Fibroblast of gingiva (primary cell): ENCODE results near the gene FLCN.

ENCODE experiments used
- DNase-seq: peaks from one replicate; pipeline ENCODE4 v3.0.0-alpha.2; 2011; ENCODE audit warnings: low read depth

FLCN gene

DNA sequence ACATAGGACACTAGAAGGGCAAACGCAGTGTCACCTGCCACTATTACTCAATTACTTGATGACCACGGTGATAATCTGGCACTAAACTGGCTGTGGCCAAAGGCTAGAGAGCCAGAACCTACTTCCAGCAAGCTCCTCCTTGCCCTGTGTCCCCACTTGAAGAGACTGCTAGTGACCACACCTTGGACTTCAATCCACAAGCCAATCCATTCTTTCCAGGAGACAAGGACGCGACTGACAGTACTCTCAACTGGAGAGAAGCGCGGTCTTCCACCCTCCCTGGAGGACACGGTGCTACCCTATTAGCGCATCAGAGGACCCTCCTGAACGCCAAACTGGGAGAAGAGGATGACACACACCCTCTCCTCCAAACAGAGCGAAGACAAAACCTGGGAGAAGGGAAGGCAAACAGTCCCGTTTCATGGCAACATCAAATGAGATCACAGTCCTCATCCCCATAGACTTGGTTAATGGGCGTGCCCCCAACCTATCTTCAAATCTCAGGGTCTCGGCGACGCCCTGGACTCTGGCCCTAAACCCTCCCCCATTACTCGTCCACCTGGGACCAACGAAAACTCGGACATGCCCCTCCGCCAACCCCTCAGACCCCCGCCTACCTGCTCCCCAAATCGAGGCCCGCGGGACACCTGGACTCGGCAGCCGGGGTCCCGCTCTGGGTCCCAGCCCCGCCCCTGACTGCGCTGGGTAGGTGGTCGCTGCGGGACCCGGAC is 508 bp downstream of the FLCN start:
- no peak for DNase-seq

DNA sequence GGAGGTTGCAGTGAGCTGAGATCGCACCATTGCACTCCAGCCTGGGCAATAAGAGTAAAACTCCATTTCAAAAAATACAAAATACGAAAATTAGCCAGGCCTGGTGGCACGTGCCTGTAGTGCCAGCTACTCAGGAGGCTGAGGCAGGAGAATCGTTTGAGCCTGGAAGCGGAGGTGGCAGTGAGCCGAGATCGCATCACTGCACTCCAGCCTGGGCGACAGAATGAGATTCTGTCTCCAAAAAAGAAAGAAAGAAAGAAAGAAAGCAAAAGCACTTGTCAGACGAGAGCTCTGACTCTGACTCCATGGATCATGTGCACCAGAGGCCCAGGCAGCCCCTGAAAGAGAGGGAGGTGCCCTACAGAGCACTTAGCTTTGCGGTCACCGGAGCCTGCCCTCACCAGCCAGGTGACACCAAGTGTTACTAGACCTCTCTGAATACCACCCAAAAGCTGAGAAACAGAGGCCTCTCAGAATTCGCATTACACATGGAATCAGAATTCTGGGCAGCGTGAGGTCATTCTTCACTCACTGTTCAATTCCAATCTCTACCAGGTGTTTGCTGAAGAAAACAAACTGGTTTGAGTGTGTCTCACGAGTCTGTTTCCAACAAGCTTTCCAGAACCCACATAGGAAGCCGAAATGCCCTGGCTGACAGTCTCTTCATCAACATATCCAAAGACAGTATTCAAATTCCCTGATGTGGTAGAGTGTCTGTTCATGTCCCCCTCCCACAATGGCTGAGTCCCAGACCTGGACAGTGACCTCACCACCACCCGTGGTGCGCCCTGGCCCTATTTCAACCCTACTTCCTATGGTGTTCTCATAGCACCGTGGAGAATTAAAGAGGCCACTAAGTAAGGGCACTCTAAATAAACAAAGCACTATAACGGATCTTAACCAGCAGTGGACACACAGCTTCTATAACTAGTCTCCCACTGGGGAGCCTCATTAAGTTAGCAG is 1.5 kb downstream of the FLCN start:
- peak; percentile 18 for DNase-seq

DNA sequence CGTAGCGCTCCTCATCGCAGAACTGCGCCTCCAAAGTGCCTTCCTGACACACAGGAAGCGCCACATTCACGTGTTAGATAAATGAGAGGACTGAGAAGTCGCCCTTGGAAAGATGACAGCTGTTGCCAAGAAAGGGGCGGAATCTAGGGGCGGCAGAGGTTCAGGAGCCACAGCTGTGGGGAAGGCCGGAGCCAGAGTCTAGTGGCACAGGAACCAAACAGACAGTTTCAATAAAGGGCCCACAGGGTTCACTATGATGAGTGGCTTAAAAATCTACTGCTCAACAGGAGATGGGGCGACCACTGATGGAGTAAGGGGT is 4.7 kb downstream of the FLCN start:
- no peak for DNase-seq

DNA sequence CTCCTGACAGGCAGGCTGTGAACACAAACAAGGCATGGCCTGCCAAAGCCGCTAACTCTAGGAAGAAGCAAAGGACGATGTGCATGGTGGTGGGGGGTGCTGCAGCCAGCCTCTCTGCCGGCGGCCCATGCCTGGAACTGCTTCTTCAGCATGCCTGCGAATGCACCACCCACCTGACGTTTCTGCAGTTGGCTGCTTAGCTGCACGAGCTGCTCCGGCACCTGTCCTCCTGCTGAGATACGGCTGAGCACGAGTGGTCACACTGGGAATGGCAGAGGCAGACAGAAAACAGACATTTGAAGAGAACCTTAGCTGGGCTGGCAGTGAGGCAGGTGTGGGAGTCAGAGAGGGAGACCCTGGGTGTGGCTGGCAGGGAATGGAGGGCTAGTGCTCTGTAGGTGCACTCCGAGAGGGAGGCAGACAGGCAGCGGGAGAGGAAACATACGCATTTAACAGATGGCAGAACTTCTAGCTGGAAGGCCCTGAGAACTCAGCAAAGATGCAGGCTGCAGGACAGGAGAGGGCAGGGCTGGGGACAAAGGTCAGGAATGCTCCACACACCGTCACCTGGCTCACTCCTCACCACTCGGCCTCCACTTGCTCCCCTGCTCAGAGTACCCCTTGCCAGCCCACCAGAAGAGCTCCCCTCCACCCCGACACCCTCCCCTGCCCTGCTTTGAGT is 5.2 kb downstream of the FLCN start:
- DNase-seq, result no peak

DNA sequence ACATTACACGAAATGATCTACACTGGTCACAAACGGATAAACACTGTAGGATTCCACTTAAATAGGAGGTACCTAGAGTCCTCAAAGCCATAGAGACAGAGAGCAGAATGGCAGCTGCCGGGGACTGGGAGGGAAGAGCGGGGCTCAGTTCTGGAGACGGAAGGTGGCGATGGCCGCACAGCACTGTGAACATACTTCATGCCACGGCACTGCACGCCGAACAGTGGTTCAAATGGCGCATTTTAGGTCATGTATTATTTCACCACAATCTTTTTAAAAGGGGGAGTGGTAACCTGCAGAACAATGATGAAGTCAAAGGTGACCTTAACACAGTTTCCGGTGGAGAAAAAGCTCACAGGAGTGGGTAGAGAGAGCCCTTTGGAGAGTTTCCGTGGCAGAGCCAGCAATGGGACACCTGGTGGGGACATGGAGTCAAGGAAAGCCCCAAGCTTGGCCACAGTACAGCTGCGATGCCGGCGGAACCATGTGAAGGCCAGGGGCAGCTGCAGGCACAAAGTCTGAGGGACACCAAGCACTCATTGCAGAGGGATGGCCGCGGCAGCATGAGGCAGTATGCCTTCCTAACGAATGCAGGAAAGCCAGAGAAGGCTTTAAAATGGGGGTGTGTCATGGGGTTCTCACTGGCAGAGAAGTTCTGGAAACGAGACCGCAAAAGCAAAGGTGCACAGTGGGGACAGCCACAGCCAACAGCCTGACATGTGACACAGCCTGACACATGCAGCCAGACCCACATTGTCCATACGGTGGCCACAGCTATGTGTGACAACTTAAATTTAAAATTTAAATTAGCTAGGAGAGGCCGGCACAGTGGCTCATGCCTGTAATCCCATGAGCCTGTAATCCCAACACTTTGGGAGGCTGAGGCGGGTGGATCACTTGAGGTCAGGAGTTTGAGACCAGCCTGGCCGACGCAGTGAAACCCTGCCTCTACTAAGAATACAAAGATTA is 7.3 kb downstream of the FLCN start:
- no peak for DNase-seq

DNA sequence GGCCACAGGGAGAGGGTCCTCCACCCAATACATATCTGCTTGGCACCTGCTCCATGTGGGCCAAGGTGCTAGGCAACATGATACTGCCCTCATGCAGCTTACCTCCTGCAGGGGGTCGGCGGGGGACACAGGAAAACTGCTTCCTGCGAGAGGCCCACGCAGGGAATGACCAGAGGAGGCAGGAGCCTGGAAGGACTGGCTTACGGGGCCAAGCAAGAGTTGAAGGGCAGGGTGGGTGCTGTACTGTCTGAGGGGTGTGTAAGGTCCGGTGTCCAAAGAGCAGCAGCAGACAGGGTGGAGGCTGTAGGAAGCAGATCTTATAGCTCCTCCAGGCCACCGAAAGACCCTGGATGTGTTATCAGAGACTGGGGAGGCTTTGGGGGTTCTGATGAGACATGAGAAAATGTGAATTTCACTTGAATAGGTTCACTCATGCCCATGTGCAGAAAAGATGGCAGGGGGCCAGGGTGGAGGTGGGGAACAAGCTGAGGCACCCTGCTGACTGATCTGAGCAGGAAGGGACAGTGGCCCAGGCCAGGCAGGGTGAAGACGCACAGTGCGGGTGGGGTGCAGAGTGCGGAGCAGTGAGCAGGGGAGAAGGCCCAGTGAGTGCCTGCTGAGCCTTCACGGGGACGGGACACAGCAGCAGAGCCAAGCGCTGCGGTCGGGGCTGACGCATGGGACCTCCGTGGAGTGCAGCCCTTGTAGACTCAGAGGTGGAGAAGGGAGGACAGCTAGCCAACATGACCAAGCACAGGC is 8.3 kb downstream of the FLCN start:
- DNase-seq, result no peak

DNA sequence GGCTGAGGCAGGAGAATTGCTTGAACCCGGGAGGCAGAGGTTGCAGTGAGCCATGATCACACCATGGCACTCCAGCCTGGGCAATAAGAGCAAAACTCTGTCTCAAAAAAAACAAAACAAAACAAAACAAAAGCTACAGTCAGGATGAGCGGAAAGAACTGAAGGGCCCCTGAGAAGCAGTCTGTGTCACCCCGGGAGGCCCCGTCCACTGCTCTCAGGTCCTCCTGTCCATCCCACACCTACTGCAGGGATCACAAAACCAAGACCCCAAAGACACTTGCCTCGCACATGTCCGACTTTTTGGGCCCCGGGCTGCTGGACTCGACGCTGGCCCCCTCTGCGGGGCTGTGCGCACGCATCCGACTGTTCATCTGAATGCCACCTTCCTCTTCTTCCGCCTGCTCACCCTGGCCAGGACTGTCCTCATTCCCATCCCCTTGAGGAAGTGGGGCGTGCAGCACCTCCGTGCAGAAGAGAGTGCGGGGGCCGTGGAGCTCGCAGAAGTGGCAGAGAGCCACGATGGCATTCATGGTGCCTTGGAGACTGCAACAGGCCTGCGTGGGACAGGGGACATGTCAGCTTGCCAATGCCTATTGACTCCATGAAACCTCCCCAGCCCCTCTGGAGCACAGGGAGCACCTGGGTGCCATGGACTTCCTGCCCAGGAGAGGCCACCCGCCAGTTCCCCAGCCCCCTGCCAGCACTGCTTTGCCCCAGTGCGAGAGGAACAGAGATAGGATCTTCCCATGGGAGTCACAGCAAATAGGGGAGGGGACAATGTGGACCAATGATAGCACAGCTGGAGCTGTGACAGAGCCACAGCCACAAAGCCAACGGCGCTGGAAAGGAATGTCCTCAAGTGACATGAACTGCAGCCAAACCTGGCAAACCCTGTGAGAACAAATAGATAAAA is 9.1 kb downstream of the FLCN start:
- DNase-seq, result no peak

DNA sequence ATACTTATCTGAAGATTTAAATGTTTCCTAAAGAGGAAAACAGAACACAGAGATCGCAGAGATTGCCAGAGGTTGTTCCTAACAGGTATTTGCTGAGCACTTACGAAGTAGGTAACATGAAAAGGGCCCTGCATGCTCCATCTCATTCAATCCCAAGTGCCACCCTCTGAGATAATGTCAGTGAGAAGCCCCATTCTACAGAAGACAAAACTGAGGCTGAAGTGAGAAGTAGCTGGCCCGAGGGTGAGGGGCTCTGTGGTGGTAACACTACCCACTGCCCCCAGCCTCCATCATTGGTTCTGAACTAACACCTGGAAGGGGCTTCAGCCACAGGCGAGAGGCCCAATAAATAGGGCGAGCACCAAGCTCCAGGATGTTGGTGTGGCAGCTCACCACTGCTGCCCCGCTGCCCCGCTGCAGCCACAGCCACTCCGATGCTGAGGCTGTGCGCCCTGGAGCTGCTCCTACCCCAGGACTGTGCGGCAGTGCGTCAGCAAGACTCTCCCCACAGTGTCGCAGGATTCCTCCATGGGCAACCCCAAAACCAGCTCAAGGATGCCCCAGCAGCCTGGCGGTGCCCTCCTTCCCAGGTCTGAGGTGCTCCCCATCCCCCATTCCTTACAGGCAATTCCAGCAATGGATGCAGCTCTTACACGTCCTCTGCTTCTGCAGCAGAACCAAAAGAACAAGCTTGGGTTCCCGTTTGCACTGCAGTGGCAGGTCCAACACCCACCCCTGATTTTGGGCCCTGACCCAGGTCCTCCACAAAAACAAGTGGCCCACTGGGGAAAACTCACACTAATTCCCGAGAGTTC is 10.3 kb downstream of the FLCN start:
- DNase-seq, result no peak

DNA sequence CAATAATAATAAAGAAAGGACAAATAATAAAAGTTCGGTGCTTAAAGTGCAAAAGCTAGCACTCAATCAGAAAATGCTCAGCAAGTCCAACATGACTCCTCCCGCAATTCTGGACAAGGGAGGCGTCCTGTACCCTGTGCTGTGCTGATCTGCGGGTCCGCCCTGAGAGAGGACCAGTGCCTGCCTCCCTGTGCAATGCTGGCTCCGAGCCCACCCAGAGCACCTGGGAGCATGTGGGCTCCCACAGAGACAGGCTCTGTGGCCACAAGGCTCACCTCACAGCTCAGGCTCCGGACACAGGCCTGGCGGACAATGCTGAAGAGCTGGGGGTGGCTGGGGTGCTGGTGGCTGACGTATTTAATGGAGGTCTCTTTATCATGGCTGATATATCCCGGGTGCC is 11.1 kb downstream of the FLCN start:
- DNase-seq, result no peak

DNA sequence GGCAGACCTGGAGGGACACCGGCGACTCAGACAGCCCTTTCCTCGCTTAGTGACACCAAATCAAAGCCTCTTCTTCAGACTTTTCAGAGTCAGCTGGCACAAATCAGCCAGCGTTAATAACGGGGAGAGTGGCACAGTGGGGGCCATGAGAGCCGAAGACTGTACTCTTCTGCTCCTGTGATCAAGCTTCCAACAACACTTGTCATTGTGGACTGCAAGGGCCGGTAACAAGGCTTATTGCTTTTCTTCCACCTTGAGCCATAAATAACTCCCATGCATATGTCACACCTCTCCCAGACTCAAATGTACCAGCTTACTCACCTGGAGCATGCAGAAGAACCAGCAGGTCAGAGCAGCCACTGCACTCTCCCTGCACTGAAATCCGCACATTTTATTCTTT is 12.8 kb downstream of the FLCN start:
- no peak for DNase-seq

DNA sequence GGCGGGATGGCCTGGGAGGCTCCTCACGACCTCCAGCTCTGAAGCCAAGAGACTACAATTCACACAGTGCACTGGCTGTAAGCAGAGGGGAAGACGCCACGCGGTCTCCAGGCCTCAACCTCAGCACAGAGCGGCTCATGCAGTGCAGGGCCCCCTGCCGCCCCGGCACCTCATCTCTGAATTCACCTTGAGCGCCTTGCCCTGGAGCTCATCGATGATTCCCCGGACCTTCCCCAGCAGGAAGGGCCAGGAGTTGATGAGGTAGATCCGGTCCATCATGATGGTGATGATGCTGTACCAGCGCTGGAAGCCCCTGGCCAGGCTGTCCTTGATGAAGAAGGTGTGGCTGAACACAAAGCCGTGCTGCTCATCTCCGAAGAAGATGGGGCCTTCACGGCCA is 13.2 kb downstream of the FLCN start:
- DNase-seq, result no peak

DNA sequence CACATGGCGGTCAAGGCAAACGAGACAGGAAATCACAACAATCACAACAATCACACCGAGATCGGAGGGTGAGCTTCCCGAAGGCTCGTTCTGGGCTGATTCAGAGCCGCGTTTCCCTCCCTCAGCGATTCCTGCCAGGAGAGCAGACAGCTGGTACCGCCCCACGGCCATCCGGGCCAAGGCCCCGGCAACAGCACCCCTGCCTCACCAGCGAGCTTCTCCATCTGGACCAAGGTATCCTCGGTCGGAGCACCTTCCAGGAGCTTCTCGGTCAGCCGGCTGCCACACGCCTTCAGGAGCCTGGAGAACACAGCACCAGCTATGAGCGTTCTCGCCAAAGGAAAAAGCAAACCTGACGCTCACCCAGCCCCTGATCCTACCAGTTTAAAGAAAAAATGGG is 15.6 kb downstream of the FLCN start:
- no peak for DNase-seq

DNA sequence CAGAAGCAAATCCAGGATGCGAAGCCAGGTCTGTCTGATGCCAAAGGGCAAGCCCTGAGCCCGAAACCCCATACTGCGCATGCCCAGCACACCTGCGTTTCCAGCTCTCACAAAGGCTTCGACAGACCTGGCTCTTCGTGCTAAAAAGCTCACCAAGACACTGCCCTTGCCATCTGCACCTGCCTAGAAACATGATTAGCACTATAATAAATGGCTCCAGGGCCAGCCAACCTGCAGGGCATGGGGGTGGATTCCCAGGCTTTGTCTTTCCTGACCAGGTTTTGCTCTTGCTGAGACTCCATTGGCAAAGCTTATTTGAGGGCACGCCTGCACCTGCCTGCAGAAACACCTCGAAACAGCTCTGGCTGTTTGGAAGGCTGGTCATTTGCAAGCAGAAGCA is 16.4 kb downstream of the FLCN start:
- no peak for DNase-seq

DNA sequence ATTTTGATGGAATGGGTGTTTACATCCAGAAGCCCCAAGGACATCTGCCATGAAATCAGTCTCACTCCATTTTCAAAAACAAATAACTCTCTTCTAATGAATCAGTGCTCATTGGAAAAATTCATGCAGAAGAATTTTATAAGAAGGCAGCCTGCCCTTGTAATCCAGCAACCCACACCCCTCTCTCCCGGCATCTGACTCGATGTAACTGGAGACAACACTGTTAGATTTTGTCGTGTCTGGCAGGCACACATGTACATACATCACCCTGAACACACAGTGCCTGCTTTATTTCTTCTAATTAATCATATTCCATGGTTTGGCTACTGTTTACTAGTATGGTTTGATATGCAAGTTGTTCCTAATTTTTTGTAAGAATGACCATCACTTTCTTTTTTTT is 19.0 kb downstream of the FLCN start:
- DNase-seq, result no peak

DNA sequence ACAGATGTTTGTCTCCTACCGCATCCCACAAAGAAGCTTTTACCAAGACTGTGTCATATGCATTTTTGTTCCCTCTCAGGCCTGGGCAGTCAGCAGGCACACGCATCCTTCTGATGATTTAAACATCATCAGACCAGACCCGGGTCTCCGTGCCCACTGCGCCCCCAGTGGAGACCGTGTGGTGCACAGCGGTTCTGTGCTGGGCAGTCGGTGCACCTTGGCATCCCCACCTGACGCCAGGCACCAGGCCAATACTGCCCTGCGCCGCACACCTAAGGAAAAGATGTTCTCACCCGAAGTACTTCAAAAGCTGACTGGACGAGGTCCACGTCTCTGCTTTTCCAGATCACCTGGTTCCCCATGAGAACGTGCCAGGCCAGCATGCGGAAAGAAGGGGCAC is 20.2 kb downstream of the FLCN start:
- DNase-seq, result no peak

DNA sequence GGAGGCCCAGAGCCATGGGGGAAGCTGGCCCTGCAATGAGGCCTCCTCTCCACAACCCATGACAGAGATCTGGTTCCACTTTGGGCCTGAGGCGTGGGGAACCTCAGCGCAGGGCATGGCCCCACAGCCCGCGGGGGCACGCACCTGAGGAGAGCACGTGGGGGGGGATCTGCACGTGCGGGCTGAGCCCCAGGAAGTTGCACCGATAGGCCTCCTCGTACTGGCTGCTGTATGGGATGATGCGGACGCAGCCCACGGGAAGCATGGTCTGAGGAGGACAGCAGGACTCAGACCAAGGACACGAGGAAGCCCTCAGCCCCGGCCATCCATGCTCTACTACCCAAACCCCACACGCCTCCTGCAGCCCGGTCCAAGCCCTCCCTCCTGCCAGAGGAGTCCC is 20.7 kb downstream of the FLCN start:
- no peak for DNase-seq

DNA sequence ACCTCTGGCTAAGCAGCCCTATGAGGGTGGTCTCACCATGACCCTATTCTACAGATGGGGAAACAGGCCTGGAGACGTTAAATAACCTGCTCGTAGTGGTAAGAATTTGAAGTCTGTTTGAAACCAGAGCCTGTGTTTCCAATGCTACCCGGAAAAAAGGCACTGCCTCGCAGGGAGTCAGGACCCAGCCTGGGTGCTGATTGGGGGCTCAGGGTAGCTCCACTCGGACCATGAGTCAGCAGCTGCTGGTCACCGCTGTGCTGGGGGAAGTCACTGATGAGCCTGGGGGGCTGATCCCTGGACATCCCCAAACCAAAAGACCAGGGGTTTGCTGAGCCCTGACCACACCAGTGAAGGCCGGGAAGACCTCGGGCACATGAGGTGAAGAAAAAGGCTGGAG is 21.4 kb downstream of the FLCN start:
- no peak for DNase-seq

DNA sequence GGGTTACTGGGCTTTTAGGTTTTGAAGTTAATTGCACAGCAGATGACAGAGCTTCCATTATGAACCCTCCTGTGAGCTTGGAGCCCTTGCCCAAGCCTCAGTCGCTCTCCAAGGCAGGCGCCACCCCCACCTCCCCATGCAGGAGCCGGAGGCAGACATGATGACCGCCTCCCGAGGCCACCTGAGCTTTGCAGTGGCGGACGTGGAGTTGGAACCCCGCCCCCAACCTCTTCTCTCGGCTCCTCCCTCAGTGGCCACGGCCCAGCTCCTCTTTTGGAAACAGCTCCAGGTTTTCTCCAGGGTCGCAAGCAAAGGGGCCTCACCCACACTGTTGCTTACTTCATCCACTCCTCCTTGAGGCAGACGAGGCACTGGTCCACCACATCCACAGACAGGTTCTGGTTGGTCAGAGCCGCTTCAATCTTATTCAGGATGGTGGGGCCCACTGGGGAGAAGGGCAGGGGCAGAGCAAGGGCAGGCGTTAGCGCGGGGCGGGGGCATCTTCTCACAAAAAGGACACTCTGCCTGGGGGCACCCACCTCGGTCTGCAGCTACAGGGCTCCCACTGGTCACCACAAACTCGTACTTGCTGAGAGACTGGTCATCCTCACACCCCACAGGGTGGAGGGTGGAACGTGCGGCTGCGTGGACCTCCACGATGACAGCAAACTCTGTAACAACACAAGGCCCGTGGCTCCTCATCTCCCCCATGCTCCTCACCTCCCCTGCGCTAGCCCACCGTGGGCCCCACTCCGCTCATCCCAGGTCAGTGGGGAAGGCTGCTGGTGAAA is 22.1 kb downstream of the FLCN start:
- no peak for DNase-seq
